Measurements from ENCODE around the gene SYNE2. TPM values are rescaled to one million over a fixed set of nuclear protein-coding genes. Genes with fewer than 3 reads are reported as not detected.

The SYNE2 gene
- total and polyA plus RNA-seq, 4 donors = 12.0 to 79.9 (median 19.5) TPM

- TF ChIP-seq EGR1 (IDR thresholded peaks at IDR 0.05; ENCODE audit: low read depth in 2 of 2) (no peak), ATF3 (IDR thresholded peaks at IDR 0.05) (no peak), REST (IDR thresholded peaks at IDR 0.05) (no peak), HNF4A (conservative IDR thresholded peaks at IDR 0.05) (no peak)
These were observed 341.6 kb downstream of the SYNE2 start (continued) for GRCh38 chr14:64194404-64194803.

- Histone ChIP-seq H3K9ac (ENCODE audit: low read depth in 1 of 2, low read length in 2 of 2) (no peak overlapping the region), H3K9me3 (ENCODE audit: control insufficient read depth in 4 of 4, low read length in 3 of 4) (no peaks in the 10 kb centered on the region), H3K4me1 (ENCODE audit: control insufficient read depth in 4 of 4, insufficient read depth in 4 of 4, low read length in 3 of 4) (peaks cover 0 to 3% (median 0%) of the 10 kb centered on the region in 4 donors), H3K27me3 (ENCODE audit: control insufficient read depth in 4 of 4, insufficient read depth in 4 of 4, low read length in 3 of 4) (no peaks in the 10 kb centered on the region), H3K36me3 (ENCODE audit: control insufficient read depth in 4 of 4, insufficient read depth in 3 of 4, low read depth in 1 of 4, low read length in 3 of 4) (peaks cover 5 to 29% (median 22%) of the 10 kb centered on the region in 4 donors), H3K4me3 (ENCODE audit: low read depth in 1 of 3, low read length in 3 of 3) (no peak overlapping the region), H3K27ac (ENCODE audit: low read depth in 1 of 2, low read length in 2 of 2) (no peak overlapping the region)
- TF ChIP-seq YY1 (IDR thresholded peaks at IDR 0.05) (no peak), FOXA1 (IDR thresholded peaks at IDR 0.05) (no peak), MAX (IDR thresholded peaks at IDR 0.05) (no peak), TAF1 (conservative IDR thresholded peaks at IDR 0.05) (no peak), JUND (IDR thresholded peaks at IDR 0.05) (no peak), HNF4G (IDR thresholded peaks at IDR 0.05) (no peak), ZBTB33 (IDR thresholded peaks at IDR 0.05) (no peak), SP1 (IDR thresholded peaks at IDR 0.05) (no peak), RXRA (IDR thresholded peaks at IDR 0.05) (no peak)
- WGBS = 74% methylated on average over 2 of the region's 2 CpGs
- DNase-seq (ENCODE audit: low spot score) = no peak
These were observed 342.4 kb downstream of the SYNE2 start for GRCh38 chr14:64195199-64195598.

GRCh38 chr14:64196056-64196455 is 343.3 kb downstream of the SYNE2 start:
- Histone ChIP-seq H3K4me1 (ENCODE audit: control insufficient read depth in 4 of 4, insufficient read depth in 4 of 4, low read length in 3 of 4) (peaks cover 0 to 3% (median 0%) of the 10 kb centered on the region in 4 donors), H3K27me3 (ENCODE audit: control insufficient read depth in 4 of 4, insufficient read depth in 4 of 4, low read length in 3 of 4) (no peaks in the 10 kb centered on the region), H3K4me3 (ENCODE audit: low read depth in 1 of 3, low read length in 3 of 3) (no peak overlapping the region), H3K36me3 (ENCODE audit: control insufficient read depth in 4 of 4, insufficient read depth in 3 of 4, low read depth in 1 of 4, low read length in 3 of 4) (peaks cover 2 to 23% (median 19%) of the 10 kb centered on the region in 4 donors), H3K27ac (ENCODE audit: low read depth in 1 of 2, low read length in 2 of 2) (peak overlapping the region in 1 of 2 donors; percentile 14), H3K9me3 (ENCODE audit: control insufficient read depth in 4 of 4, low read length in 3 of 4) (no peaks in the 10 kb centered on the region), H3K9ac (ENCODE audit: low read depth in 1 of 2, low read length in 2 of 2) (no peak overlapping the region)
- TF ChIP-seq TAF1 (conservative IDR thresholded peaks at IDR 0.05) (no peak), SP1 (IDR thresholded peaks at IDR 0.05) (no peak), JUND (IDR thresholded peaks at IDR 0.05) (no peak), ATF3 (IDR thresholded peaks at IDR 0.05) (no peak)
- no peak for DNase-seq (ENCODE audit: low spot score)
- 85% methylated on average over 5 of the region's 5 CpGs for WGBS

All from liver (tissue), 9 donors.